GM12874 (cell line): ENCODE measurements around the gene MOB3B.

Experiments
- CTCF ChIP-seq: IDR thresholded peaks from 2 replicates; pipeline ENCODE4 v1.5.1; 2011; ENCODE audit warnings: low read depth, mild to moderate bottlenecking, control low read depth, low read length, moderate library complexity; ENCODE audit not compliant: insufficient read depth

MOB3B gene

GRCh38 chr9:27451207-27451797 is 78.3 kb downstream of the MOB3B start:
- no peak for TF ChIP-seq CTCF

GRCh38 chr9:27450752-27451151 is 78.9 kb downstream of the MOB3B start:
- TF ChIP-seq CTCF, result no peak

- TF ChIP-seq CTCF, result no peak
These were observed 82.5 kb downstream of the MOB3B start for GRCh38 chr9:27447031-27447683.

- no peak for TF ChIP-seq CTCF
These were observed 83.9 kb downstream of the MOB3B start for GRCh38 chr9:27445688-27446087.

GRCh38 chr9:27445057-27445595 is 84.5 kb downstream of the MOB3B start:
- TF ChIP-seq CTCF, result no peak

- TF ChIP-seq CTCF, result no peak
These were observed 87.2 kb downstream of the MOB3B start for GRCh38 chr9:27442464-27442863.

GRCh38 chr9:27441741-27442070 is 87.9 kb downstream of the MOB3B start:
- no peak for TF ChIP-seq CTCF
